ENCODE measurements around the gene GNL2.

- TF ChIP-seq ZFP30 (CRISPR knock-in tag; IDR thresholded peaks at IDR 0.05; ENCODE audit: borderline replicate concordance) (no peak), CTCF (IDR thresholded peaks at IDR 0.05 in 2 of 3, conservative IDR thresholded peaks at IDR 0.05 in 1 of 3; ENCODE audit: insufficient read depth in 2 of 3, low read depth in 1 of 3, low read length in 3 of 3) (no peak), EP300 (IDR thresholded peaks at IDR 0.05; ENCODE audit: low read length) (no peak)
These were observed 35.3 kb upstream of the GNL2 start for GRCh38 chr1:37631036-37631435.
